Right lung (tissue), 5 donors: ENCODE measurements around the gene YPEL2. TPM values are rescaled to one million over a fixed set of nuclear protein-coding genes. Genes with fewer than 3 reads are reported as not detected.
"Not testable (repeated sequence)": the region's sequence is repeated elsewhere in the genome, so short reads cannot be mapped to it uniquely, and the experiment has no call there.

Experiments used
- DNase-seq, 2 donors: peaks; one replicate each; pipeline ENCODE4 v3.0.0-alpha.2; 2013
- polyA plus RNA-seq, 5 donors: library from polyadenylated mRNA; unstranded; fragments of 120-200 nt; gene quantifications; one replicate each; pipeline versions ENCODE4 v1.2.1 to v1.2.3, GENCODE V29; 2013; ENCODE audit warnings: inconsistent platforms in 1 of 5, low replicate concordance in 1 of 5; ENCODE audit not compliant: insufficient read length in 5 of 5, insufficient read depth in 1 of 5

YPEL2 gene
- polyA plus RNA-seq, 5 donors, result 15.3 to 19.8 (median 18.6) TPM

DNA sequence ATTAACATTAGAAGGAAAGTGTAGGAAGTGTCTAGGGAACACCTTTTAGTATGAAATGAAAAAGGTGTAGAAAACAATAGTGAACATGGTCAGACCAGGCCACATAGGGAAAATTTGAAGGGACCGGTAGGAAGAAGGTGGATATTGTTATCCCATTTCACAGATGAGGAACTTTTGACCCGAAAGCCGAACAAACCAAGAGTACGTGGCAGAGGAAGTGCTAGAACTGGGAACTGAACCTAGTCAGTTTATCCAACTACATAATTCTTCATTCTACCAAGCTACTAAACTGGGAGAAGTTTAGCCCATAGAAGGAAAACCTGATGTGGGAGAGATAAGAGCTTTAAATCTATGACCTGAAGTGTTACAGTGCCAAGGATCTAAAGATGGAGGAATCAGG, 43.2 kb downstream of the YPEL2 start:
- no peak for DNase-seq

DNA sequence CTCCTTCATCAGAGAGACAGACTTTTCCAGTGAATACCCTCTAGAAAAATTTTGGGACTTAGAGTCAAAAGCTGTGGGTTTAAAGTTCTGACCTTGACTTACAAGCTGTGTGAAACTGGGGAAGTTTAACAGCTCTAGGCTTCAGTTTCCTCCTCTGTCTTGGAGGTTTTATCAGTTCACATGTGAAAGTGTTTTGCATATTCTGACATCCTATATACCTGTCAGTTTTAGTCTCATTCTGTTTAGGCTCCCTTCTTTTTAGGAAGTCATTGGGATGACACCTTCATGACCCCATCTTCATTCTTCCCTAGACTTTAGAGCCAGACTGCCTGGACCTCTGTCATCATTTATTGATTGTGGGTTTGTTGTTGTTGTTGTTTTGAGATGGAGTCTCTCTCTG, 44.4 kb downstream of the YPEL2 start:
- no peak for DNase-seq

DNA sequence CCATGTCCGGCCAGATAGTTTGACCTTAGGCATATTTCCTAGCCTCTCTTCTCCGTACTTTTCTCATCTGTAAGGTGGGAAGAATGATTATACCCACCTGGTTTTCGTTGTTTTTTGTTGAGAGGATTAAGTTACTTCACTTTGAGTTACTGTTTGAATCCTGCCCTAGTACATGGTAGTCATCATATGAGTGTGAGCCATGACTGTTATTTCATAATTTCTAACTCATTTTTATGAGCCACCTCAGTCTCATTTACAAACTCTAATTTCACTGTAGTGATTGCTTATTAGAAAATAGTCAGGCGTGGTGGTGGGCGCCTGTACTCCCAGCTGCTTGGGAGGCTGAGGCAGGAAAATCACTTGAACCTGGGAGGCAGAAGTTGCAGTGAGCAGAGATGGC, 45.1 kb downstream of the YPEL2 start:
- DNase-seq, result no peak

DNA sequence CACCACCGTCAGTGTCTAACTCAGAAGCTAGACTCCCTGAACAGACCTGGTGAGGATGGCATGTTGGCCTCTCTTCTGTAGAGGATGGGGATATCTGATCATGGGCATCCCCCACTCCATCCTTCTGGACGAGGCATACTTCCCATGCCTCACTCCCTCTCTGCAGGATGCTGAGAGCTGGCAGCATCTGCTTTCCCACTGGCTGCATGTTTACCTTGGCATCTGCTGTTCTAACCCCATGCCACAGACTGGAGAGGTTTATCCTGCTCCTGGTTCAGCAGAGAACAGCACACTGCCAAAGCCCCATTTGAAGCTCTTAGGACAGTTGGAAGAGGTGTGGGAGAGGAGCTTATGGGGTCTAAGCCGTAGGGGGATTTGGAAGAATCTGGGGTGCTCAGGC, 46.0 kb downstream of the YPEL2 start:
- DNase-seq, result no peak

- DNase-seq, result no peak
Observed at GRCh38 chr17:59378675-59379074, 47.2 kb downstream of the YPEL2 start.

DNA sequence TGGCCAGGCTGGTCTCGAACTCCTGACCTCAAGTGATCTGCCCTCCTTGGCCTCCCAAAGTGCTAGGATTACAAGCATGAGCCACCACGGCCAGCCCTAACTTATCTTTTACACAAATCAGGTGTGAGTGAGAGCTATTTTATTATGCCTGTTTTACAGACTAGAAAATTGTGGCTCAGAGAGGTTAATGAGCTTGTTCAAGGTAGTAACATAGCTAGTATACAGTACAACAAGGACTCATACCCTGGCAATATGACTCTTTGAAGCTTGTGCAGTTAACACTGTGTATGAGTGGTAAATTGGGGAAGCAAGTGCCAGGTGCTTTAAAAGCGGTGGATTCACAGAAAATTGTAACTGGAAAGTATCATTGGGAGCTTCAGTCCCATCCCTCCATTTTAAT, 49.0 kb downstream of the YPEL2 start:
- DNase-seq, result no peak

DNA sequence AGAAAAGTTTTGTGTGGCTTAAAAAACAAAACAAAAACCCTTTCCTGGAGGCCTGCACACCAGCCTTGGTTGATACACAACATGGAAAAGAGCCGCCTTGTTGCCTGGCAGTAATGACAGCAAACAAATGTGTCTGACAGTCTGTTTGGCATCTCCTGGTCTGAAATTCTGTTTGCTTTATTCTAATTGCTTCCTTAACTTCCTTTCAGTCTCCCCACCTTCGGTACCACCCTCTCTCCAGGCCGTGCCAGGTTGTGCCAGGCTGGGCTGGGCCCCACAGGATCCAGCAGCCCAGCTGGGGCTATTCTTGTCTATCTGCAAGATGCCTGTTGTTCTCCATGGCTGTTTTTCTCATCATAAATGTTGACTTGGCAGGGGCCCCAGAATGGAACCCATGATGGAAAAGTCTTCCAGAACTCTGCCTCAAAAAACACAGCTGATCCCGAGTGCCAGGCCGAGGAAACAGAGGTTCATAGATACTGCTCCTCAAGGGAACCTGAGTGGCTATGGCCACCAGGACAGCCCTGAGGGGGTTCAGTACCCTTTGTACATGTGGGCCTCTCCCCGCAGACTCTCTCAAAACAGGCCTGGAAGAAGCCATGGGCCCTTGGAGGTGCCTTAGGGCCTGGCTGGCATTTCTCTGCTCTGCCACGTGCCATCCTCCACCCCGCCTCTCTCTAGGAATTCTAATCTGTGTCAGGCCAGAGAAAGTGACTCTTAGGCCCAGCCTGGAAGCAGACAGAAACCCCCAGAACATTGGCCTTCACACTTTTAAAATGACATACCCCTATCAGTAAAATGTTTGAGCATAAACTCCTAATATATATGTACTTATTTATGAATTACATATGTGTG, 50.5 kb downstream of the YPEL2 start:
- peak in 1 of 2 donors; percentile 19 for DNase-seq

DNA sequence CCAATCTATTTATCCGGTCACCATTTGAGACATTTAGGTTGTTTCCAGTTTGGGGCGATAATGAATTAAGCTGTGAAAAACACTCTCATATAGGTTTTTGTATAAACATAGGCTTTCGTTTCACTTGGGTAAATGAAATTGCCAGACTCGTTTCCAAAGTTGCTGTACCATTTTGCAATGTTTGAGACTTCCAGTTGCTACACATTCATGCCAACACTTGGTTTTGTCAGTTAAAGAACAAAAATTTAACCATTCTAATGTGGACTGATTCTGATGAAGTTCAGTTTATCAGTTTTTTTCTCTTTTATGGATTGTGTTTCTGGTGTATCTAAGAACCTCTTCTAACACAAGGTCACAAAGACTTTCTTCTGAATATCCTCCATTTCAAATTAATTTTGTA, 52.4 kb downstream of the YPEL2 start:
- no peak for DNase-seq

GRCh38 chr17:59387351-59388068, 56.1 kb downstream of the YPEL2 start:
- DNase-seq, result no peak

GRCh38 chr17:59388069-59388556, 56.7 kb downstream of the YPEL2 start:
- no peak for DNase-seq

GRCh38 chr17:59389066-59389465, 57.6 kb downstream of the YPEL2 start:
- DNase-seq, result no peak

DNA sequence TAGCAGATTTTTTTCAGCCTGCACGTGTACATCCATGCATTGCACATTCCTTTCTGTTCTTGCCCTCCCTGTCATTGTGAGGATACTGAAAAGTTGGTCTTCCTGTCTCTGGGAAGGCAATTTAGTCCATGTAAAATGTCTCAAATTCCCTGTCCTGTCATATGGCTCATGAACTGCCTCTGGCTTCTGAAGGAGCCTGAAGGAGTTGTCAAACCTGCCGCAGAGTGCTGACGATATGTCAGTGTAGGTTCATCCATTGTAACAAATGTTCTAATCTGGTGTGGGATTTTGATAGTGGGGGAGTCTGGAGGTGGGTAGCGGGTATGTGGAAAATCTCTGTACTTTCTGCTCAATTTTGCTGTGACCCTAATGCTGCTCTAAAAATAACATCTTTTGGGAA, 59.6 kb downstream of the YPEL2 start:
- DNase-seq, result no peak

GRCh38 chr17:59392973-59393679, 61.7 kb downstream of the YPEL2 start:
- DNase-seq, result no peak

DNA sequence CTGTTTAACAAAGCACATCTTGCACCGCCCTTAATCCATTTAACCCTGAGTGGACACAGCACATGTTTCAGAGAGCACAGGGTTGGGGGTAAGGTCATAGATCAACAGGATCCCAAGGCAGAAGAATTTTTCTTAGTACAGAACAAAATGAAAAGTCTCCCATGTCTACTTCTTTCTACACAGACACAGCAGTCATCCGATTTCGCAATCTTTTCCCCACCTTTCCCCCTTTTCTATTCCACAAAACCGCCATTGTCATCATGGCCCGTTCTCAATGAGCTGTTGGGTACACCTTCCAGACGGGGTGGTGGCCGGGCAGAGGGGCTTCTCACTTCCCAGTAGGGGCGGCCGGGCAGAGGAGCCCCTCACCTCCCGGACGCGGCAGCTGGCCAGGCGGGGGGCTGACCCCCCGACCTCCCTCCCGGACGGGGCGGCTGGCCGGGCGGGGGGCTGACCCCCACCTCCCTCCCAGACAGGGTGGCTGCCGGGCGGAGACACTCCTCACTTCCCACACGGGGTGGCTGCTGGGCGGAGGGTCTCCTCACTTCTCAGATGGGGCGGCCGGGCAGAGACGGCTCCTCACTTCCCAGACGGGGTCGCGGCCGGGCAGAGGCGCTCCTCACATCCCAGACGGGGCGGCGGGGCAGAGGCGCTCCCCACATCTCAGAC, 62.4 kb downstream of the YPEL2 start:
- DNase-seq, result not testable (repeated sequence)

DNA sequence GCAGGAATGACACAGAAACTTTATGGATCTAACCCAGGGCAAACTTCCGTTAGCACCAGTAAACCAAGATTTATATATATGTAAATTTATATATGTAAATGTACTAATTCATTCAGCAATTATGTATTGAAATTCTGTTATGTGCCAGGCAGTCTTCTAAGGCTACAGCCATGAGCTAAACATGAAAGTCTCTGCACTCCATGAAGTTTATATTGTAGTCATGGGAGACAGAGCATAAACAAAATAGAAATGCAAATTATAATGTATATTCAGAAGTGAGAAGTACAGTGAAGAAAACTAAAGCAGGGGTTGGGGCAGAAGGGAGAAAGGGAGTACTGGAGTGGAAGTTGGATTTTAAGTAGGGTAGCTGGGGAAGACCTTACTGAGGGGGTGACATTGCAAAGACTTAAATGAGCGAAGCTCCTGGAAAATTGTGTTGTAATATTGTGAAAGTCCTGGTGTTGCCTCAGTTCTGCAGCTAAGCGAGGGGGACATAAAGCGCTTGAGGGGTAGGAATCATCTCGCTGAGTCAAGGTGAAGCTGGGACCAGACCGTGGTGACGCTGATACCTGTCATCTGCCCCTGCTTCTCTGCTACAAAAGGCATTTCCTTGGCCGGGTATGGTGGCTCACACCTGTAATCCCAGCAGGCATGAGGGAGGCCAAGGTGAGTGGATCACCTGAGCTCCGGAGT, 64.8 kb downstream of the YPEL2 start:
- DNase-seq, result no peak

- DNase-seq, result no peak
Observed at GRCh38 chr17:59397316-59398073, 66.0 kb downstream of the YPEL2 start.

GRCh38 chr17:59399914-59400313, 68.5 kb downstream of the YPEL2 start:
- no peak for DNase-seq

DNA sequence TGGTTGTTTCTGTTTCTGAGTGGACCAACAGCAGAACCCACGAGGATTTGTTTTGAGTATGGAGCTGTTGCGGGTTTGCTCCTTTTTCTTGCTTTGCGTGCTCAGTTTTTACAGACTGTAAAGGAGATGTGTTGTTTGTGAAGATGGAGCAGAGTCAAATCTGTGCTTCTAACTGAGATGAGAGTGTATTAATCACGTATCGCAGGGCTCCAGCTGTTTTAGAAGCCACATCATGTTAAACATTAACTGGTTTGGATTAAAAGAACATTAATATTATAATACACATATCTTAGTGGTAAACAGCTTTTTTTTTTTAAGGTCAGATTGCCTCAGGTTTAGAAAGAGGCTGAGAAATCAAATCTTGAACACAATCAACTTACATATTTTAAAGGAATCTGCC, 69.4 kb downstream of the YPEL2 start:
- no peak for DNase-seq

GRCh38 chr17:59401274-59401673, 69.8 kb downstream of the YPEL2 start:
- no peak for DNase-seq

GRCh38 chr17:59401725-59402124, 70.3 kb downstream of the YPEL2 start:
- no peak for DNase-seq
